Fibroblast of lung (primary cell): ENCODE measurements around the gene TSHZ3. TPM values are rescaled to one million over a fixed set of nuclear protein-coding genes. Genes with fewer than 3 reads are reported as not detected.

Experiments used
- DNase-seq, 2 donors: peaks; one replicate each; pipeline versions ENCODE4 v3.0.0 to v3.0.0-alpha.2; 2010; ENCODE audit warnings: low read depth in 2 of 2
- H2AFZ ChIP-seq: 2 replicates; pipeline ENCODE4 v1.5.1; 2012; ENCODE audit warnings: low read length, control low read depth, inconsistent platforms
- H3K27ac ChIP-seq: 2 replicates; pipeline ENCODE4 v1.5.1; 2011; ENCODE audit warnings: low read length, control low read depth; ENCODE audit not compliant: insufficient read depth
- H3K27me3 ChIP-seq: 2 replicates; pipeline ENCODE4 v1.5.1; 2011; ENCODE audit warnings: mild to moderate bottlenecking, low read length; ENCODE audit not compliant: control insufficient read depth, insufficient read depth
- H3K36me3 ChIP-seq: 2 replicates; pipeline ENCODE4 v1.5.1; 2011; ENCODE audit warnings: low read length; ENCODE audit not compliant: control insufficient read depth, insufficient read depth
- H3K4me1 ChIP-seq: 2 replicates; pipeline ENCODE4 v1.5.1; 2011; ENCODE audit warnings: low read length; ENCODE audit not compliant: control insufficient read depth, insufficient read depth; ENCODE audit errors: extremely low read depth
- H3K4me2 ChIP-seq: 2 replicates; pipeline ENCODE4 v1.5.1; 2011; ENCODE audit warnings: low read length, control low read depth; ENCODE audit not compliant: insufficient read depth; ENCODE audit errors: extremely low read depth
- H3K4me3 ChIP-seq, 4 experiments: fragments of 200-600 bp in 1 of 4; sonication (generic) in 1 of 4; replicated peaks in 1 of 4; 2 replicates each; pipeline ENCODE4 v1.5.1; 2011 to 2016; ENCODE audit warnings: low read length in 4 of 4, low read depth in 3 of 4, mild to moderate bottlenecking in 3 of 4, control low read depth in 2 of 4, inconsistent platforms in 1 of 4, mixed read lengths in 1 of 4; ENCODE audit not compliant: insufficient read depth in 1 of 4; ENCODE audit errors: control extremely low read depth in 1 of 4
- H3K79me2 ChIP-seq: 2 replicates; pipeline ENCODE4 v1.5.1; 2012; ENCODE audit warnings: mild to moderate bottlenecking, low read length, inconsistent platforms; ENCODE audit not compliant: control insufficient read depth, insufficient read depth
- H3K9ac ChIP-seq: 2 replicates; pipeline ENCODE4 v1.5.1; 2011; ENCODE audit warnings: mild to moderate bottlenecking, low read length, control low read depth; ENCODE audit not compliant: insufficient read depth
- H3K9me3 ChIP-seq: 2 replicates; pipeline ENCODE4 v1.5.1; 2012; ENCODE audit warnings: low read depth, low read length; ENCODE audit not compliant: control insufficient read depth, insufficient read depth
- H4K20me1 ChIP-seq: 2 replicates; pipeline ENCODE4 v1.5.1; 2011; ENCODE audit warnings: low read length; ENCODE audit not compliant: control insufficient read depth, insufficient read depth; ENCODE audit errors: extremely low read depth
- CTCF ChIP-seq, 2 donors: IDR thresholded peaks in 1 of 2; conservative IDR thresholded peaks in 1 of 2; 1 replicate in 1 of 2; 2 replicates in 1 of 2; pipeline ENCODE4 v1.5.1; 2011 to 2012; ENCODE audit warnings: low read length in 2 of 2, control low read depth in 1 of 2, inconsistent platforms in 1 of 2, low read depth in 1 of 2, mild to moderate bottlenecking in 1 of 2
- EZH2 ChIP-seq: IDR thresholded peaks from 2 replicates; pipeline ENCODE4 v1.5.1; 2012; ENCODE audit warnings: low read length, control low read depth, mild to moderate bottlenecking; ENCODE audit errors: missing control alignments
- polyA plus RNA-seq, 2 donors: library from polyadenylated mRNA; depleted of rRNA in 1 of 2; stranded (reverse) in 1 of 2; unstranded in 1 of 2; fragments of >200 nt; gene quantifications; 2 replicates each; pipeline ENCODE4 v1.2.1, GENCODE V29; 2011 to 2012; ENCODE audit warnings: missing spikeins in 1 of 2
- total RNA-seq: library from RNA; depleted of rRNA; stranded (reverse); fragments of >200 nt; gene quantifications from 2 replicates; pipeline ENCODE4 v1.2.1, GENCODE V29; 2014

TSHZ3 gene
- total and polyA plus RNA-seq, 2 donors (not counting 1 experiment from before 2014, with no cell fraction given): 7.0 to 17.3 TPM

DNA sequence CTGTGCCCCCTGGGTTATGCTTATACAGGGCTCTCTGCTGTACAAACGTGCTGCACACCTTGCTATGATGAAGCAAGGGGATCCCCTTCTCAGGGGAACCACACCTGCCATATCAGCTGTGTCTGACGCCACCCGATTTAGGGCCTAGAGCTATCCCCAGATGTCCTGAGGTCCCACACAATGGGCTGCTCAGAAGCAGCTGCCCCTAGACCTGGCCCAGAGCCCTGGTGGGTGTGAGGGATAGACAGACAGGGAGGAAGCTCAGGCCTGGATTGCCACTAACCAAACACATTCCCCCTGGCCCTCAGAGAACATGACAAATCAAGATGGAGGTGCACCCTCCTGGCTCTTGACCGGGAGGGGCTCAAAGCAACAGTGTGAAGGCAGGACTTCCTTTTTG, 59.3 kb downstream of the TSHZ3 start:
- no peak for DNase-seq
- Histone ChIP-seq H3K9ac (no peak overlapping the region), H3K36me3 (no peaks in the 10 kb centered on the region), H3K4me3 (no peak overlapping the region), H3K4me2 (no peak overlapping the region), H2AFZ (no peak overlapping the region), H3K79me2 (peaks cover 16% of the 10 kb centered on the region), H4K20me1 (no peaks in the 10 kb centered on the region), H3K4me1 (peaks cover 5% of the 10 kb centered on the region), H3K27ac (no peak overlapping the region), H3K9me3 (no peaks in the 10 kb centered on the region), H3K27me3 (no peaks in the 10 kb centered on the region)
- TF ChIP-seq CTCF (conservative IDR thresholded peaks at IDR 0.05 in 1 of 2, IDR thresholded peaks at IDR 0.05 in 1 of 2; ENCODE audit: low read depth in 1 of 2, low read length in 2 of 2) (no peak), EZH2 (no peak)

DNA sequence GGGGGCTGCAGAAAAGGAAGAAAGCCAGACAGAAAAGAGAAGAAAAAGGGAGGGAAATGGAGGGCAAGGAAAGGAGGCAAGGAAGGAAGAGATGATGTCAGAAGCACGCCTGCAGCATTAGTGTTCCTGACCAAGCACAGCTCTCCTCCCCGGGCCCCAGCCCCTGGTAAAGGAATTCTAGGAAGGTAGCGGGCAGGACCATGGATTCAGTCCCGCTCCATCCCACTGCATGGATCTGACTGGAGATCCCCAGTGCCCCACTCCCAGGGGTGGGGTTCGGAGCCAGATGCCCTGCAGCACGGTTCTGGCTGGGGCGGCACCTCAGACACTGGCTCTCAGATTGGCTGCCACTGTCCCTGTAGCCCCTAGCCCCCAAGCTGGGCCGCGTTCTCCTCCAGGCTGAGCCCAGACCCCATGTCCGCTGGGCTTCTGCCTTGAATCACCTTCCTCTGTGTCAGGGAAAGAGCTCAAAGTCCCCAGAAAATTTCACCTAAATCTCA, 59.8 kb downstream of the TSHZ3 start:
- peaks cover 18% of the 10 kb centered on the region for H3K79me2 ChIP-seq
- no peak overlapping the region for H3K27ac ChIP-seq
- no peak overlapping the region for H2AFZ ChIP-seq
- no peaks in the 10 kb centered on the region for H3K9me3 ChIP-seq
- peaks cover 5% of the 10 kb centered on the region for H3K4me1 ChIP-seq
- no peak overlapping the region for H3K4me3 ChIP-seq
- no peak overlapping the region for H3K9ac ChIP-seq
- no peak overlapping the region for H3K4me2 ChIP-seq
- no peak for TF ChIP-seq EZH2
- TF ChIP-seq CTCF (conservative IDR thresholded peaks at IDR 0.05 in 1 of 2, IDR thresholded peaks at IDR 0.05 in 1 of 2; ENCODE audit: low read depth in 1 of 2, low read length in 2 of 2): no peak
- no peak for DNase-seq
- H3K36me3 ChIP-seq: no peaks in the 10 kb centered on the region
- no peaks in the 10 kb centered on the region for H4K20me1 ChIP-seq
- no peaks in the 10 kb centered on the region for H3K27me3 ChIP-seq

GRCh38 chr19:31286491-31286890, 62.7 kb downstream of the TSHZ3 start:
- TF ChIP-seq EZH2 (no peak), CTCF (conservative IDR thresholded peaks at IDR 0.05 in 1 of 2, IDR thresholded peaks at IDR 0.05 in 1 of 2; ENCODE audit: low read depth in 1 of 2, low read length in 2 of 2) (no peak)
- Histone ChIP-seq H3K4me2 (peak overlapping the region; percentile 90), H3K79me2 (peaks cover 22% of the 10 kb centered on the region), H3K4me1 (peaks cover 5% of the 10 kb centered on the region), H3K27ac (peak overlapping the region; percentile 75), H4K20me1 (no peaks in the 10 kb centered on the region), H2AFZ (no peak overlapping the region), H3K9me3 (no peaks in the 10 kb centered on the region), H3K36me3 (no peaks in the 10 kb centered on the region), H3K4me3 (no peak overlapping the region), H3K9ac (no peak overlapping the region), H3K27me3 (no peaks in the 10 kb centered on the region)
- DNase-seq: no peak
